Nephron progenitor cell (in vitro differentiated cells): ENCODE measurements around the gene RSU1.

Experiments
- DNase-seq: peaks from one replicate; pipeline ENCODE4 v3.0.0; 2021
- H3K27ac Mint-ChIP-seq: 2 replicates; pipeline ENCODE4 v1.8.0; 2021; ENCODE audit warnings: mild to moderate bottlenecking, moderate library complexity, mixed read lengths
- H3K27me3 Mint-ChIP-seq: 2 replicates; pipeline ENCODE4 v1.8.0; 2021; ENCODE audit warnings: mild to moderate bottlenecking, low read depth, mixed read lengths; ENCODE audit not compliant: poor library complexity
- H3K36me3 Mint-ChIP-seq: 2 replicates; pipeline ENCODE4 v1.8.0; 2021; ENCODE audit warnings: low read depth, mixed read lengths
- H3K4me1 Mint-ChIP-seq: 2 replicates; pipeline ENCODE4 v1.8.0; 2021; ENCODE audit warnings: mixed read lengths
- H3K4me3 Mint-ChIP-seq: 2 replicates; pipeline ENCODE4 v1.8.0; 2021; ENCODE audit warnings: mild to moderate bottlenecking, moderate library complexity, mixed read lengths
- H3K9me3 Mint-ChIP-seq: 2 replicates; pipeline ENCODE4 v1.8.0; 2021; ENCODE audit warnings: mild to moderate bottlenecking, moderate library complexity, mixed read lengths
- CTCF ChIP-seq: fragments of 200-600 bp; sonication (generic); IDR thresholded peaks from 2 replicates; pipeline ENCODE4 v1.5.0; 2021; ENCODE audit warnings: antibody characterized with exemption

Gene RSU1

GRCh38 chr10:16814012-16814411 is 3.2 kb downstream of the RSU1 start:
- Mint-ChIP-seq H3K27ac (no peak overlapping the region), H3K9me3 (no peaks in the 10 kb centered on the region), H3K4me3 (no peak overlapping the region), H3K27me3 (peaks cover 4% of the 10 kb centered on the region), H3K36me3 (peaks cover 5% of the 10 kb centered on the region), H3K4me1 (peaks cover 31% of the 10 kb centered on the region)
- TF ChIP-seq CTCF: no peak
- DNase-seq: no peak

DNA sequence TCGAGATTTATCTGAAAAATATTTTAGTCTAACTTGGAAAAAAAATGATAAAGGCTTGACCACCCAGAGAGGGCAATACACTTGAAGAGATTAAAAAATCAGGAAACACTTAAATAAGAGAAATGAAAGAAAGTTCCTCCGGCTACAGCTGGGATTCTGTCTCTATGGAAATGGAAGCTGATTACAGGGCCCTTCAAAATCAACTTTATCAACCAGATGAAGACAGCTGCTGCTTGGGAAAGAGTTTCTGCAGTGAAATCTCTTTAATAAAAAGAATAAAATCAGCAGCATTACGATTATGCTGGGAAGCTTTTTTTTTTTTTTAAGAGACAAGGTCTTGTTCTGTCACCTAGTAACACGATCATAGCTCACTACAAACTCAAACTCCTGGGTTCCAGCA is 4.5 kb downstream of the RSU1 start:
- Mint-ChIP-seq H3K4me3 (no peak overlapping the region), H3K36me3 (peaks cover 5% of the 10 kb centered on the region)

DNA sequence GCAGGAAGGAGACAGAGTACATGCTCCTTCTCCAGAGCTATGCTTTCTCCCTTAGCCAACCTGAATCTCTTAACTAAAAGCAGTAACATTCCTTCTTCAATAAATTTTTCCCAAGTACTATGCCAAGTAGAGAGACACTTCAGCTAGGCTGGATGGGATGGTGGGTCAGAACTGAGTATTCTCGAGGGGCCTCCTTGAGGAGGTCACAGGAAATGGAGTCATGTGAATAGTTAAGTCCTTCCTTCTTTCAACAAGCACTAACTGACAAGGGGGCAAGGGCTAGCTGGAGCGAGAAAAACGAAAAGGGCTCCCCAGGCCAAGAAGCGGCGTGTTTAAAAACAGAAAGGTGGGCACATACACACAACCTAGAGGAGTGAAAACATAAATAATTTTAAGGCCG is 5.5 kb downstream of the RSU1 start:
- Mint-ChIP-seq H3K27me3 (peaks cover 4% of the 10 kb centered on the region), H3K36me3 (peaks cover 12% of the 10 kb centered on the region), H3K4me3 (no peak overlapping the region), H3K27ac (peak overlapping the region; percentile 57), H3K4me1 (peaks cover 23% of the 10 kb centered on the region), H3K9me3 (no peaks in the 10 kb centered on the region)
- no peak for TF ChIP-seq CTCF
- DNase-seq: no peak

More for the DNA sequence above, 4.5 kb downstream of the RSU1 start:
- Mint-ChIP-seq H3K27me3 (peaks cover 4% of the 10 kb centered on the region), H3K27ac (no peak overlapping the region), H3K9me3 (no peaks in the 10 kb centered on the region), H3K4me1 (peaks cover 23% of the 10 kb centered on the region)
- TF ChIP-seq CTCF: no peak
- no peak for DNase-seq

DNA sequence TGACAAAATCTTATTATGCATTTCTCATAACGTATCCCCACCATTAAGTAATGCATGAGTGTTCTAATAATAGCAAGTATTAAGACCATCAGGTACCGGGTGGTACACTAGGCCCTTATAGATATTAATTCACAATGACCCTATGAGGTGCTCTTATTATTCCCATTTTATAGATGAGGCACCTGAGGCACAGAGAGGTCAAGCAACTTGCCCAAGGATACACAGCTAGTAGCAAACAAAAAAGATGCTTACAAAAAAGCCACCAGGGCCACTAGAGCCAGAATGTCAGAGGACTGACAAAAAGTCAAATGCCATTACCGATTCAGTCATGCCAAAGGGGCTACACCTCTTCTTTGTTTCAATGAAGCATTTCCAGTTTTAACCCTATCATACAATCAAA is 5.9 kb downstream of the RSU1 start:
- Mint-ChIP-seq H3K27ac (no peak overlapping the region), H3K4me3 (no peak overlapping the region), H3K4me1 (peaks cover 20% of the 10 kb centered on the region), H3K27me3 (peaks cover 3% of the 10 kb centered on the region), H3K36me3 (peaks cover 12% of the 10 kb centered on the region), H3K9me3 (no peaks in the 10 kb centered on the region)
- no peak for TF ChIP-seq CTCF
- no peak for DNase-seq

DNA sequence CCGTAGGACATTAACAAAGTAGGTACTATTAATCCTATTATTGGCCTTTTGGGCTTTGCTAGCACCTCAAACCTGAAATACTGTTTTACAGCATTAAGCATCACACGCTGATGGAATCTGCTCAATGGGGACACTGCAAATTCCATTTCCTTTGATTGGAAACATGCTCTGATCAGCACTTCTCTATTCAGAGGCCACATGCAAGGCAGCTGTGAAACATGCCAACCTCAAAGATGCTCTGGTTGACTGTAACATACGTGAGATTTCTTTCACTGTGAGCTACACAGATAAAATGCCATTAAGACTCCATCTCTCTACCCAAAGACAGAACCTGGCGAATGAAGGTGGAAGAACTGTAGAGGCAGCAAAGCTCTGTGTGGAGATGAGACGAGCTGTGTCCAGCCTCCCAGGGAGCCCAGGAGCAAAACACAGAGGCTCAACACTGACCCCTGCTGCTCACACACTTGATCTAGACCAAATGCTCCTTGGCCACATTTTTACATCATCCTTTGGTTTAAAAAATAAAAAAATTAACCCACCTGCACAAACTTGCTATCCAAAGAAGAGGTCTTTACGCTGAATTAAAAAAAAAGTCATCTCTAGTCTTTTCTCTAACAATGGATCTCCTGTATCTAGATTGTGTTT is 8.0 kb downstream of the RSU1 start:
- Mint-ChIP-seq H3K9me3 (peaks cover 4% of the 10 kb centered on the region), H3K36me3 (peaks cover 18% of the 10 kb centered on the region), H3K27me3 (no peaks in the 10 kb centered on the region), H3K27ac (no peak overlapping the region), H3K4me3 (no peak overlapping the region), H3K4me1 (peaks cover 6% of the 10 kb centered on the region)
- TF ChIP-seq CTCF: peak; percentile 48
- peak; percentile 46 for DNase-seq

- Mint-ChIP-seq H3K36me3 (peaks cover 42% of the 10 kb centered on the region), H3K4me3 (no peak overlapping the region)
- no peak for TF ChIP-seq CTCF
These were observed 13.1 kb downstream of the RSU1 start for GRCh38 chr10:16804123-16804522.

More at GRCh38 chr10:16804123-16804522, 13.1 kb downstream of the RSU1 start:
- Mint-ChIP-seq H3K4me1 (no peaks in the 10 kb centered on the region), H3K27me3 (no peaks in the 10 kb centered on the region), H3K9me3 (peaks cover 24% of the 10 kb centered on the region), H3K27ac (no peak overlapping the region)
- DNase-seq: no peak
